Kidney epithelial cell (primary cell): ENCODE data around the gene ITGB1. TPM values are rescaled to one million over a fixed set of nuclear protein-coding genes. Genes with fewer than 3 reads are reported as not detected.

Experiments
- DNase-seq: peaks from one replicate; pipeline ENCODE4 v3.0.0-alpha.2; 2010; ENCODE audit warnings: low read depth
- H3K27me3 ChIP-seq: 2 replicates; pipeline ENCODE4 v1.6.0; 2011; ENCODE audit warnings: low read length; ENCODE audit not compliant: control insufficient read depth, insufficient read depth
- H3K36me3 ChIP-seq: 2 replicates; pipeline ENCODE4 v1.5.1; 2011; ENCODE audit warnings: low read length; ENCODE audit not compliant: control insufficient read depth, insufficient read depth
- H3K4me3 ChIP-seq: 2 replicates; pipeline ENCODE4 v1.5.1; 2011; ENCODE audit warnings: low read depth, mild to moderate bottlenecking, control low read depth, low read length
- CTCF ChIP-seq: IDR thresholded peaks from 2 replicates; pipeline ENCODE4 v1.5.1; 2011; ENCODE audit warnings: mild to moderate bottlenecking, moderate library complexity, low read length, control low read depth, inconsistent platforms; ENCODE audit not compliant: insufficient read depth, poor library complexity, severe bottlenecking
- total RNA-seq: library from RNA; depleted of rRNA; stranded (reverse); fragments of >200 nt; gene quantifications from 2 replicates; pipeline ENCODE4 v1.2.3, GENCODE V29; 2015

ITGB1 gene
- total RNA-seq, 1 donor from 2014 or later = 2,227 TPM

- no peak for TF ChIP-seq CTCF
- Histone ChIP-seq H3K36me3 (peaks cover 1% of the 10 kb centered on the region), H3K27me3 (no peaks in the 10 kb centered on the region), H3K4me3 (no peak overlapping the region)
- DNase-seq = no peak
Measured at GRCh38 chr10:32939296-32940111, 18.5 kb downstream of the ITGB1 start.

- no peak for DNase-seq
- H3K36me3 ChIP-seq = peaks cover 1% of the 10 kb centered on the region
Measured at GRCh38 chr10:32938554-32939061, 19.4 kb downstream of the ITGB1 start.

GRCh38 chr10:32937911-32938424 is 20.1 kb downstream of the ITGB1 start:
- no peaks in the 10 kb centered on the region for H3K27me3 ChIP-seq
- no peak for DNase-seq
- TF ChIP-seq CTCF = no peak

More at GRCh38 chr10:32938554-32939061, 19.4 kb downstream of the ITGB1 start:
- H3K4me3 ChIP-seq = no peak overlapping the region
- TF ChIP-seq CTCF = no peak
- no peaks in the 10 kb centered on the region for H3K27me3 ChIP-seq

GRCh38 chr10:32932225-32932729 is 25.8 kb downstream of the ITGB1 start:
- TF ChIP-seq CTCF = no peak
- no peak for DNase-seq
- Histone ChIP-seq H3K36me3 (no peaks in the 10 kb centered on the region), H3K27me3 (no peaks in the 10 kb centered on the region), H3K4me3 (no peak overlapping the region)

More at GRCh38 chr10:32937911-32938424, 20.1 kb downstream of the ITGB1 start:
- no peak overlapping the region for H3K4me3 ChIP-seq
- peaks cover 1% of the 10 kb centered on the region for H3K36me3 ChIP-seq

DNA sequence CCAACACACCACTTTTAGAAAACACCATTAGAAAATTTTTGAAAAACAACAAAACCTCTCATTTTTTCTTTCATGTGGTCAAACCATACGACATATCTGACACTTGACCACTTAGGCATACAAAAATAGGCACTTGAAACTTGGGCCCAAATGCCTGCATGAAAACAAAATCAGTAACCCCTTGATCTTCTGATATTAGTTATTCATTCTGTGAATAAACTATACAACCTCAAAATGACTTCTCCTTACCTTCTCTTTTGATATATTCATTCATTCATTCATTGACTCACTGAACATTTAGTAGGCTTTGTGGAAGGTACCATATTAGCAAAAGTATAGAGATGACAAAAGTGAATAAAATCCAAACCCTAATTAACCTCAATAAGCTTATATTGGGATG is 26.4 kb downstream of the ITGB1 start:
- H3K27me3 ChIP-seq = no peaks in the 10 kb centered on the region
- no peaks in the 10 kb centered on the region for H3K36me3 ChIP-seq
- no peak for DNase-seq
- no peak for TF ChIP-seq CTCF
- H3K4me3 ChIP-seq = no peak overlapping the region
